ENCODE results near the gene PCSK9.

Gene PCSK9

GRCh38 chr1:55044617-55045397 is 5.5 kb downstream of the PCSK9 start:
- no peak for DNase-seq (ENCODE audit: low spot score)

GRCh38 chr1:55045430-55045829 is 6.1 kb downstream of the PCSK9 start:
- DNase-seq (ENCODE audit: low spot score) = no peak

GRCh38 chr1:55046871-55047270 is 7.5 kb downstream of the PCSK9 start:
- DNase-seq (ENCODE audit: low spot score) = no peak

- DNase-seq (ENCODE audit: low spot score) = no peak
Observed at GRCh38 chr1:55047611-55048010, 8.3 kb downstream of the PCSK9 start.

GRCh38 chr1:55048453-55049270 is 9.3 kb downstream of the PCSK9 start:
- DNase-seq (ENCODE audit: low spot score) = no peak

GRCh38 chr1:55049271-55049913 is 10.0 kb downstream of the PCSK9 start:
- DNase-seq (ENCODE audit: low spot score) = no peak

GRCh38 chr1:55049914-55050278 is 10.5 kb downstream of the PCSK9 start:
- no peak for DNase-seq (ENCODE audit: low spot score)

- no peak for DNase-seq (ENCODE audit: low spot score)
Observed at GRCh38 chr1:55050283-55050682, 10.9 kb downstream of the PCSK9 start.

- DNase-seq (ENCODE audit: low spot score) = no peak
Observed at GRCh38 chr1:55051169-55051568, 11.8 kb downstream of the PCSK9 start.

GRCh38 chr1:55051621-55052020 is 12.3 kb downstream of the PCSK9 start:
- DNase-seq (ENCODE audit: low spot score) = no peak

- DNase-seq (ENCODE audit: low spot score) = no peak
Observed at GRCh38 chr1:55052221-55053142, 13.1 kb downstream of the PCSK9 start.

- no peak for DNase-seq (ENCODE audit: low spot score)
Observed at GRCh38 chr1:55053265-55053954, 14.1 kb downstream of the PCSK9 start.

GRCh38 chr1:55054396-55054795 is 15.0 kb downstream of the PCSK9 start:
- DNase-seq (ENCODE audit: low spot score) = no peak

GRCh38 chr1:55055084-55055882 is 15.9 kb downstream of the PCSK9 start:
- DNase-seq (ENCODE audit: low spot score) = no peak

- no peak for DNase-seq (ENCODE audit: low spot score)
Observed at GRCh38 chr1:55055951-55056631, 16.7 kb downstream of the PCSK9 start.

- DNase-seq (ENCODE audit: low spot score) = no peak
Observed at GRCh38 chr1:55056632-55056992, 17.3 kb downstream of the PCSK9 start.

GRCh38 chr1:55057270-55057955 is 18.1 kb downstream of the PCSK9 start:
- DNase-seq (ENCODE audit: low spot score) = no peak

GRCh38 chr1:55057956-55058298 is 18.6 kb downstream of the PCSK9 start:
- no peak for DNase-seq (ENCODE audit: low spot score)
